HUES48 (cell line): ENCODE measurements around the gene CTDP1.
A peak's percentile ranks its signal among the peaks of the same experiment; 100 is the strongest.

Source experiments
- H3K27ac ChIP-seq: one replicate; pipeline ENCODE4 v1.7.0; 2013; ENCODE audit warnings: low read depth, low read length, inconsistent platforms
- H3K27me3 ChIP-seq: 2 replicates; pipeline ENCODE4 v1.6.1; 2013; ENCODE audit warnings: mild to moderate bottlenecking, low read length; ENCODE audit not compliant: control insufficient read depth, insufficient read depth
- H3K36me3 ChIP-seq: 2 replicates; pipeline ENCODE4 v1.6.1; 2013; ENCODE audit warnings: low read length; ENCODE audit not compliant: control insufficient read depth, insufficient read depth
- H3K4me1 ChIP-seq: 2 replicates; pipeline ENCODE4 v1.6.1; 2013; ENCODE audit warnings: mild to moderate bottlenecking, low read length; ENCODE audit not compliant: control insufficient read depth, insufficient read depth
- H3K4me3 ChIP-seq: 2 replicates; pipeline ENCODE4 v1.5.1; 2013; ENCODE audit warnings: mild to moderate bottlenecking, low read depth, low read length
- H3K9ac ChIP-seq: 2 replicates; pipeline ENCODE4 v1.6.1; 2013; ENCODE audit warnings: mild to moderate bottlenecking, low read depth, low read length, moderate library complexity
- H3K9me3 ChIP-seq: 2 replicates; pipeline ENCODE4 v1.6.1; 2013; ENCODE audit warnings: low read length; ENCODE audit not compliant: control insufficient read depth, insufficient read depth

Gene CTDP1

GRCh38 chr18:79637921-79638909 is 41.4 kb upstream of the CTDP1 start:
- Histone ChIP-seq H3K27me3 (peaks cover 4% of the 10 kb centered on the region), H3K4me1 (no peaks in the 10 kb centered on the region), H3K4me3 (peak overlapping the region; percentile 41; the same call in 1 of the 2 replicates), H3K9ac (no peak overlapping the region), H3K9me3 (no peaks in the 10 kb centered on the region), H3K27ac (no peak overlapping the region), H3K36me3 (no peaks in the 10 kb centered on the region)

GRCh38 chr18:79639072-79639829 is 40.4 kb upstream of the CTDP1 start:
- Histone ChIP-seq H3K36me3 (no peaks in the 10 kb centered on the region), H3K4me3 (no peak overlapping the region), H3K27me3 (peaks cover 4% of the 10 kb centered on the region), H3K27ac (no peak overlapping the region), H3K9me3 (no peaks in the 10 kb centered on the region), H3K9ac (no peak overlapping the region), H3K4me1 (no peaks in the 10 kb centered on the region)

DNA sequence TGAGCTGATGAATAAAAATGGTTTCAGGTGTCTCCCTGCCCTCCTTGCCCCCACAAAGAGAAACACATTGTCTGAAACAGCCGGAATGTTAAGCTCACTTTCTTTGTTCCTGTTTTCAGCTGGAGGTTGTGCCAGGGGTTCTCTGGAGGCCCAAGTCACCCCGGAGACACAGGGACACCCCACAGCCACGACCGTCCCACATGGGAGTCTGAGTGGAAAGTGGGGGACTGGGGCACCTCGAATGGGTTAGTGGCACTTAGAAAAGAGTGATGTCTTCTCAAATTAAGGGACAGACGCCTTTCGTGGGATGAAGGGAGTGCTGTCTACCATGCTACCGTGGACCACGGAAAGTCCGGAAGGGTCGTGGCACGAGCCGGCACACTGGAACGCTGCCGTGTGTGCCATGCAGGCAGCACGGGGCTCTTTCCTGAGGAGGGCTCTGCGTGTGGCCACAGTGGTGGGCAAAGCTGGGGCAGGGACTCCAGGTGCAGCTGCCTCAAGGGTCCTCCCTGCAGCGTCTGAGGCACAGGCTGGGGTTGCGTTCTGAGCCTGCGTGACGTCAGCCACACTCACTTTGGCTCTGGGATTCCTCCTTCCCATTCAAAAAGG is 39.4 kb upstream of the CTDP1 start:
- no peaks in the 10 kb centered on the region for H3K9me3 ChIP-seq
- peaks cover 4% of the 10 kb centered on the region for H3K27me3 ChIP-seq
- H3K4me3 ChIP-seq, result no peak overlapping the region
- H3K4me1 ChIP-seq, result no peaks in the 10 kb centered on the region
- no peak overlapping the region for H3K27ac ChIP-seq
- no peaks in the 10 kb centered on the region for H3K36me3 ChIP-seq
- H3K9ac ChIP-seq, result no peak overlapping the region

DNA sequence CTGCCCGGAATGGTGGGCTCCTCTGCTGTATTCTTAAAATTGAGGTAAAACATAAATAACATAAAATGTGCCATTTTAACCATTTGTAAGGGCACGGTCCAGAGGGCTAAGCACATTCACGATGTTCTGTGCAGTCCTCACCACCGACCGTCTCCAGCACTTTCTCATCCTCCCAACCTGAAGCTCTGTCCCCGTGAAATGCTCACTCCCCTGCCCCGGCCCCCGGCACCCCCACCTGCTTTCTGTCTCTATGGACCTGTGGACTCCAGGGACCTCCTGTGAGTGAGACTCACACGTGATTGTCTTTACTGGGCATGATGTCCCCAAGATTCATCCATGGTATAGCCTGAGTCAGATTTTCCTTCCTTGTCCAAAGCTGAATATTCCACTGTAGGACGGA is 38.7 kb upstream of the CTDP1 start:
- H3K4me3 ChIP-seq, result no peak overlapping the region
- H3K27ac ChIP-seq, result no peak overlapping the region
- H3K36me3 ChIP-seq, result no peaks in the 10 kb centered on the region
- no peak overlapping the region for H3K9ac ChIP-seq
- no peaks in the 10 kb centered on the region for H3K9me3 ChIP-seq
- H3K27me3 ChIP-seq, result peaks cover 4% of the 10 kb centered on the region
- no peaks in the 10 kb centered on the region for H3K4me1 ChIP-seq

DNA sequence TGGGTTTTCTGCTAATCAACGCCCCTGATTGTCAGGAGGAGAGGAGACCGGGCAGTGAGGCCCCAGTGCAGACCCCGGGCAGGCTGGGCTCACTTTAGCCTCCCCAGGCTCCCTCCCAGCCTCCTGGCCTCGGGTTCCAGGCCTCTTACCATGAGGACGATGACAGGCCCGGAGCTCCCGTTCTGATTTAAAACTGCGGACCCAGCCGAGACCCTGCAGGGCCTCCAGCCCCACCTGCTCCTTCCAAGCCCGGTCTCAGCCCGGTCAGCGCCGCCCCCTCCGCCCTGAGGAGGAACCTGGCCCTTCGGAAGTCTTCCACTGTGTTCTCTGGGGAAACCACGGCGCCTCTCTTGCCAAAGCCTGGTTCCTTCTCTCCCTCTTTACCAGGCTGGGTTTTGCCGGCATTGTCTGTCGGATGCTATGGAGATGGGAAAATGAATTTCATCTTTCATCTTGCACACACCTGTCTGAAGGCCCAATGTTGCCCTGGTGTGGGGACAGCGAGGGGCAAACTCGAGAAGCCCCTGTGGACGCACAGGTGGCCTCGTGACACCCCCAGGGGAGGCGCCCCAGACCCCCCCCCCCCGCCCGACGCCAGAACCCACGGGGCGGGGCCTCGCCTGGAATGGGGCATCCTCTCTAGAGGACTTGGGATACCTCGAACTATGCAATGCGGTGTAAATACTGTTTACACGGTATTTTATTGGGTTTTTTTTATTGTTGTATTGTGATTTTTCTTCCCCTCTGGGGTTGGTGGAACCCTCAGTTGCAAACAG is 37.7 kb upstream of the CTDP1 start:
- Histone ChIP-seq H3K27me3 (peaks cover 4% of the 10 kb centered on the region), H3K27ac (no peak overlapping the region), H3K4me3 (no peak overlapping the region), H3K9me3 (no peaks in the 10 kb centered on the region), H3K36me3 (no peaks in the 10 kb centered on the region), H3K4me1 (no peaks in the 10 kb centered on the region), H3K9ac (no peak overlapping the region)

DNA sequence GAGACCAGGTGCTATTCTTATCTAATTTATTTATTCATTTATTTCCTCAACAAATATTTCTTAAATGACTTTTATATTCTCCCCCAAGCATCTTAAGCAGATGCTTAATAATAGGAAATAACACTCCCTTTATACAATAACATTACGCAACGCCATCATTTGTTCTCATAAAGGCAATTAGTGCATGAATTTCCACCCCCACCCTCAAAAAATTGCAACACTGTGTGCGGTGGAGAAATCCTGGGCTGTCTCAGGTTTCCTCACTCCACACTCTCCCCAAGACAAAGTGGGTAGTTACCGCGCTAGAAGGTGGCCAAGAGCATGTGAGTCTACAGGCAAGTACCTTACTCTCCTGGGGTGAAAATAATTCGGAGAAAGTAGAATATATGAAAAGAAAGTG is 37.0 kb upstream of the CTDP1 start:
- H3K4me3 ChIP-seq, result no peak overlapping the region
- no peak overlapping the region for H3K9ac ChIP-seq
- no peak overlapping the region for H3K27ac ChIP-seq
- no peaks in the 10 kb centered on the region for H3K36me3 ChIP-seq
- H3K9me3 ChIP-seq, result no peaks in the 10 kb centered on the region
- H3K4me1 ChIP-seq, result no peaks in the 10 kb centered on the region
- H3K27me3 ChIP-seq, result no peaks in the 10 kb centered on the region

- no peaks in the 10 kb centered on the region for H3K9me3 ChIP-seq
- H3K36me3 ChIP-seq, result no peaks in the 10 kb centered on the region
- no peak overlapping the region for H3K4me3 ChIP-seq
- no peak overlapping the region for H3K9ac ChIP-seq
- no peaks in the 10 kb centered on the region for H3K4me1 ChIP-seq
- no peaks in the 10 kb centered on the region for H3K27me3 ChIP-seq
- no peak overlapping the region for H3K27ac ChIP-seq
These were observed 36.3 kb upstream of the CTDP1 start for GRCh38 chr18:79643054-79643984.

DNA sequence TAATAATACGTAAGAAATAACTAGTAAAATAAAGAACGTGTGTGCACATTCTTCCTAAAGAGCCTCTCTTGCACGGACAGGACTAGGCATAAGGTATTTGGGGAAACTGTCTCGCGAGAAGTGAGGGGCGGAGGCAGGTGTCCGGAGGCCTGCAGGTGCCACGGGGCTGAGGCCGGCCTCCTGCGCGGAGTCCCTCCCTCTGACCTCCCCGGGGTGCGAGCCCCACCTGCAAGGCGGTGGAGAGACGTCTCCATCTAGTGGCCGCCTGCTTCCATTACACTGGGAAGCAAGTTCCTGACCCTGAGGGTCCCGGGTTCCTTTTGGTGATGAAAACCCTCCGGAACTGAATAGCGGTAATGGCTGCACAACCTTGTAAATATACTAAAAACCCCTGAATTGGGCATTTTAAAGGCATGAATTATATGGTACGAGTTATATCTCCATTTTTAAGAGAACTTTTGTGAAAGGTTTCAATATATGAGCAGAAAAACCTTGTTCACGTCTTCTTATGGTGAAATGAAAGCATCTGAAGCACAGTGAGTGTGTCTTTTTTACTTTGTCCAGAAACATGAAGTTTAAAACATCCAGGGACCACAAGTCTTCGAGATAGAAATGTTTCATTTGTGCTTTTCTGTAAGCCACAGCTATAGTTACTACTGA is 35.5 kb upstream of the CTDP1 start:
- H3K36me3 ChIP-seq, result no peaks in the 10 kb centered on the region
- no peaks in the 10 kb centered on the region for H3K9me3 ChIP-seq
- no peak overlapping the region for H3K4me3 ChIP-seq
- H3K27ac ChIP-seq, result no peak overlapping the region
- no peaks in the 10 kb centered on the region for H3K4me1 ChIP-seq
- no peaks in the 10 kb centered on the region for H3K27me3 ChIP-seq
- H3K9ac ChIP-seq, result no peak overlapping the region

DNA sequence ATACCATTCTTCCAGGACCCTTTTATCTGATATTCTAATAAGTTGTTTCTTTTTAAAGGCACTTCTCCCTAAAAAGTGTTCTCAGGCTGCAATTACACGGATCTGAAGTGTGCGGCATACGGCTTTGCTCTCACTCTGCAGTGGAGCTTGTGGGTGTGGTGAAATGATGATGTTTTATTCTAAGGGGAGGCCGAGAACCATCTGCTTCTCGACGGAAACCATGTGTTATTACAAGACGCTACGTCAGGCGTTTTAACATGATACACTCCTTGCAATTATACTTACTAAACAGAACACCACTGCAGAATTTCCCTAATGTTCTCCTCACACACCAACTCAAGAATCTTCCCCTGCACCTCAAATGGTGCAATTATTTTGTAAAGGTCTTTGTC is 34.9 kb upstream of the CTDP1 start:
- H3K27ac ChIP-seq, result no peak overlapping the region
- H3K9me3 ChIP-seq, result no peaks in the 10 kb centered on the region
- H3K4me1 ChIP-seq, result no peaks in the 10 kb centered on the region
- no peak overlapping the region for H3K4me3 ChIP-seq
- H3K36me3 ChIP-seq, result no peaks in the 10 kb centered on the region
- no peak overlapping the region for H3K9ac ChIP-seq
- H3K27me3 ChIP-seq, result no peaks in the 10 kb centered on the region
